Stimulated activated naive B cell treated with anti-CD40 and anti-IgM and Interleukin-4, amounts not matched to agents 10 μg/mL and 1 μg/mL and 100 μg/mL, for 72 hours (primary cell): ENCODE results near the gene ARPC4.

Experiments
- ATAC-seq, 2 donors: fragments of 150-1000 bp; cut with Tn5 transposase; replicated peaks; 2 replicates each; pipeline ENCODE4 v1.10.0; 2021; ENCODE audit warnings: moderate library complexity in 1 of 2
- DNase-seq: peaks from one replicate; pipeline ENCODE4 v3.0.0; 2021
- H3K27ac Mint-ChIP-seq: one replicate; pipeline ENCODE4 v1.8.0; 2022; ENCODE audit warnings: mild to moderate bottlenecking, mixed read lengths
- H3K27me3 Mint-ChIP-seq, 2 donors: one replicate each; pipeline ENCODE4 v1.8.0; 2022; ENCODE audit warnings: mixed read lengths in 2 of 2
- H3K36me3 Mint-ChIP-seq, 2 donors: one replicate each; pipeline ENCODE4 v1.8.0; 2022; ENCODE audit warnings: mixed read lengths in 2 of 2, mild to moderate bottlenecking in 1 of 2
- H3K4me1 Mint-ChIP-seq, 2 donors: one replicate each; pipeline ENCODE4 v1.8.0; 2022; ENCODE audit warnings: mixed read lengths in 2 of 2, mild to moderate bottlenecking in 1 of 2
- H3K4me3 Mint-ChIP-seq, 2 donors: one replicate each; pipeline ENCODE4 v1.8.0; 2022; ENCODE audit warnings: mild to moderate bottlenecking in 2 of 2, mixed read lengths in 2 of 2, moderate library complexity in 1 of 2
- H3K9me3 Mint-ChIP-seq, 2 donors: one replicate each; pipeline ENCODE4 v1.8.0; 2022; ENCODE audit warnings: mixed read lengths in 2 of 2, mild to moderate bottlenecking in 1 of 2

The ARPC4 gene

GRCh38 chr3:9779721-9780457 lies 13.0 kb upstream of the ARPC4 start:
- peak; percentile 81 for DNase-seq
- peak; percentile 82 to 84 for ATAC-seq
- peak overlapping the region; percentile 98 for H3K27ac Mint-ChIP-seq
- no peaks in the 10 kb centered on the region for H3K9me3 Mint-ChIP-seq
- peaks cover 27 to 30% of the 10 kb centered on the region in 2 donors for H3K36me3 Mint-ChIP-seq
- peak overlapping the region; percentile 75 to 78 for H3K4me3 Mint-ChIP-seq
- H3K27me3 Mint-ChIP-seq = no peaks in the 10 kb centered on the region
- H3K4me1 Mint-ChIP-seq = peaks cover 61 to 74% of the 10 kb centered on the region in 2 donors

GRCh38 chr3:9780458-9780812 lies 12.4 kb upstream of the ARPC4 start:
- H3K27ac Mint-ChIP-seq = peak overlapping the region; percentile 98
- no peaks in the 10 kb centered on the region for H3K9me3 Mint-ChIP-seq
- DNase-seq = no peak
- H3K4me3 Mint-ChIP-seq = peak overlapping the region; percentile 75 to 78
- ATAC-seq = peak in 1 of 2 donors; percentile 3
- no peaks in the 10 kb centered on the region for H3K27me3 Mint-ChIP-seq
- H3K36me3 Mint-ChIP-seq = peaks cover 33 to 35% of the 10 kb centered on the region in 2 donors
- H3K4me1 Mint-ChIP-seq = peaks cover 59 to 74% of the 10 kb centered on the region in 2 donors

- H3K9me3 Mint-ChIP-seq = no peaks in the 10 kb centered on the region
- DNase-seq (no peak), ATAC-seq (no peak)
- peaks cover 59 to 72% of the 10 kb centered on the region in 2 donors for H3K4me1 Mint-ChIP-seq
- peak overlapping the region; percentile 98 for H3K27ac Mint-ChIP-seq
- no peaks in the 10 kb centered on the region for H3K27me3 Mint-ChIP-seq
- H3K36me3 Mint-ChIP-seq = peaks cover 36 to 40% of the 10 kb centered on the region in 2 donors
- peak overlapping the region; percentile 75 to 78 for H3K4me3 Mint-ChIP-seq
Observed at GRCh38 chr3:9780910-9781309, 12.0 kb upstream of the ARPC4 start.

GRCh38 chr3:9781551-9781950 lies 11.3 kb upstream of the ARPC4 start:
- peak overlapping the region; percentile 98 for H3K27ac Mint-ChIP-seq
- peaks cover 42 to 46% of the 10 kb centered on the region in 2 donors for H3K36me3 Mint-ChIP-seq
- ATAC-seq (no peak), DNase-seq (no peak)
- peaks cover 57 to 72% of the 10 kb centered on the region in 2 donors for H3K4me1 Mint-ChIP-seq
- no peaks in the 10 kb centered on the region for H3K9me3 Mint-ChIP-seq
- no peaks in the 10 kb centered on the region for H3K27me3 Mint-ChIP-seq
- peak overlapping the region in 1 of 2 donors; percentile 16 for H3K4me3 Mint-ChIP-seq

- Mint-ChIP-seq H3K4me1 (peaks cover 53 to 68% of the 10 kb centered on the region in 2 donors), H3K27ac (peak overlapping the region; percentile 98), H3K36me3 (peaks cover 46 to 52% of the 10 kb centered on the region in 2 donors), H3K4me3 (peak overlapping the region; percentile 55), H3K27me3 (no peaks in the 10 kb centered on the region), H3K9me3 (no peaks in the 10 kb centered on the region)
- DNase-seq (no peak), ATAC-seq (no peak)
Observed at GRCh38 chr3:9781978-9782603, 10.8 kb upstream of the ARPC4 start.

- no peak for ATAC-seq
- Mint-ChIP-seq H3K27ac (peak overlapping the region; percentile 98), H3K9me3 (no peaks in the 10 kb centered on the region), H3K4me1 (peaks cover 50 to 68% of the 10 kb centered on the region in 2 donors), H3K27me3 (no peaks in the 10 kb centered on the region), H3K4me3 (peak overlapping the region in 1 of 2 donors; percentile 55), H3K36me3 (peaks cover 53 to 58% of the 10 kb centered on the region in 2 donors)
- no peak for DNase-seq
Observed at GRCh38 chr3:9782770-9783169, 10.1 kb upstream of the ARPC4 start.

GRCh38 chr3:9783954-9784353 lies 8.9 kb upstream of the ARPC4 start:
- Mint-ChIP-seq H3K36me3 (peaks cover 53 to 60% of the 10 kb centered on the region in 2 donors), H3K27ac (no peak overlapping the region), H3K27me3 (no peaks in the 10 kb centered on the region), H3K4me1 (peaks cover 41 to 60% of the 10 kb centered on the region in 2 donors), H3K9me3 (no peaks in the 10 kb centered on the region), H3K4me3 (no peak overlapping the region)
- ATAC-seq (no peak), DNase-seq (no peak)

- no peak for DNase-seq
- no peaks in the 10 kb centered on the region for H3K9me3 Mint-ChIP-seq
- H3K4me1 Mint-ChIP-seq = peaks cover 31 to 60% of the 10 kb centered on the region in 2 donors
- no peaks in the 10 kb centered on the region for H3K27me3 Mint-ChIP-seq
- peaks cover 59 to 67% of the 10 kb centered on the region in 2 donors for H3K36me3 Mint-ChIP-seq
- no peak overlapping the region for H3K4me3 Mint-ChIP-seq
- no peak for ATAC-seq
- H3K27ac Mint-ChIP-seq = no peak overlapping the region
Observed at GRCh38 chr3:9784965-9785364, 7.9 kb upstream of the ARPC4 start.

- Mint-ChIP-seq H3K4me1 (peaks cover 29 to 60% of the 10 kb centered on the region in 2 donors), H3K36me3 (peaks cover 59 to 68% of the 10 kb centered on the region in 2 donors), H3K4me3 (no peak overlapping the region), H3K9me3 (no peaks in the 10 kb centered on the region), H3K27ac (peak overlapping the region; percentile 47), H3K27me3 (no peaks in the 10 kb centered on the region)
- DNase-seq (no peak), ATAC-seq (no peak)
Observed at GRCh38 chr3:9785602-9786001, 7.3 kb upstream of the ARPC4 start.

- H3K4me1 Mint-ChIP-seq = peaks cover 30 to 60% of the 10 kb centered on the region in 2 donors
- peak overlapping the region; percentile 47 for H3K27ac Mint-ChIP-seq
- no peak overlapping the region for H3K4me3 Mint-ChIP-seq
- peaks cover 60 to 70% of the 10 kb centered on the region in 2 donors for H3K36me3 Mint-ChIP-seq
- H3K9me3 Mint-ChIP-seq = no peaks in the 10 kb centered on the region
- no peak for DNase-seq
- H3K27me3 Mint-ChIP-seq = no peaks in the 10 kb centered on the region
- ATAC-seq = no peak
Observed at GRCh38 chr3:9786209-9786739, 6.6 kb upstream of the ARPC4 start.

GRCh38 chr3:9786825-9787669 lies 5.8 kb upstream of the ARPC4 start:
- Mint-ChIP-seq H3K27me3 (no peaks in the 10 kb centered on the region), H3K4me3 (no peak overlapping the region), H3K27ac (peak overlapping the region; percentile 37), H3K36me3 (peaks cover 61 to 74% of the 10 kb centered on the region in 2 donors), H3K9me3 (no peaks in the 10 kb centered on the region), H3K4me1 (peaks cover 30 to 60% of the 10 kb centered on the region in 2 donors)
- ATAC-seq (no peak), DNase-seq (no peak)

GRCh38 chr3:9787714-9788113 lies 5.2 kb upstream of the ARPC4 start:
- DNase-seq = no peak
- peak overlapping the region; percentile 73 for H3K27ac Mint-ChIP-seq
- H3K36me3 Mint-ChIP-seq = peaks cover 59 to 71% of the 10 kb centered on the region in 2 donors
- no peaks in the 10 kb centered on the region for H3K27me3 Mint-ChIP-seq
- peaks cover 23 to 55% of the 10 kb centered on the region in 2 donors for H3K4me1 Mint-ChIP-seq
- H3K4me3 Mint-ChIP-seq = no peak overlapping the region
- ATAC-seq = no peak
- H3K9me3 Mint-ChIP-seq = no peaks in the 10 kb centered on the region

- peaks cover 64 to 76% of the 10 kb centered on the region in 2 donors for H3K36me3 Mint-ChIP-seq
- peaks cover 37 to 73% of the 10 kb centered on the region in 2 donors for H3K4me1 Mint-ChIP-seq
- DNase-seq = no peak
- peak overlapping the region; percentile 89 to 97 for H3K4me3 Mint-ChIP-seq
- no peak for ATAC-seq
- H3K27me3 Mint-ChIP-seq = no peaks in the 10 kb centered on the region
- H3K27ac Mint-ChIP-seq = no peak overlapping the region
- peaks cover 0 to 4% of the 10 kb centered on the region in 2 donors for H3K9me3 Mint-ChIP-seq
Observed at GRCh38 chr3:9791127-9791526, 1.8 kb upstream of the ARPC4 start.
